ENCODE data around the gene COL4A2. TPM values are rescaled to one million over a fixed set of nuclear protein-coding genes. Genes with fewer than 3 reads are reported as not detected.

Gene COL4A2
- total and polyA plus RNA-seq, 3 experiments from 2014 or later = not detected

- peaks cover 16 to 17% of the 10 kb centered on the region in 2 donors for H3K27me3 Mint-ChIP-seq
- Histone ChIP-seq H3K36me3 (ENCODE audit: insufficient read depth, low read length) (no peaks in the 10 kb centered on the region), H3K4me1 (ENCODE audit: insufficient read depth, low read length) (no peaks in the 10 kb centered on the region), H3K9me3 (ENCODE audit: low read length) (no peaks in the 10 kb centered on the region), H3K4me3 (ENCODE audit: low read length) (no peak overlapping the region), H3K27me3 (ENCODE audit: insufficient read depth, low read length, poor library complexity, severe bottlenecking) (no peaks in the 10 kb centered on the region), H3K27ac (ENCODE audit: low read depth, low read length) (no peak overlapping the region)
- no peak overlapping the region for H3K27ac Mint-ChIP-seq
- peaks cover 0 to 2% (median 0%) of the 10 kb centered on the region in 5 donors for H3K9me3 Mint-ChIP-seq
- H3K4me1 Mint-ChIP-seq = no peaks in the 10 kb centered on the region
- POLR2A ChIA-PET = no interaction called here
- CTCF ChIA-PET = no interaction called here
- H3K36me3 Mint-ChIP-seq = no peaks in the 10 kb centered on the region
- H3K4me3 Mint-ChIP-seq = no peak overlapping the region
- DNase-seq = no peak
Measured at GRCh38 chr13:110329258-110329657, 22.2 kb downstream of the COL4A2 start.

- no peak overlapping the region for H3K27ac ChIP-seq (ENCODE audit: low read depth, low read length)
- no peaks in the 10 kb centered on the region for H3K4me1 ChIP-seq (ENCODE audit: insufficient read depth, low read length)
- no peaks in the 10 kb centered on the region for H3K9me3 ChIP-seq (ENCODE audit: low read length)
- peaks cover 0 to 5% (median 4%) of the 10 kb centered on the region in 5 donors for H3K9me3 Mint-ChIP-seq
- no peak overlapping the region for H3K4me3 Mint-ChIP-seq
- peaks cover 14 to 21% of the 10 kb centered on the region in 2 donors for H3K27me3 Mint-ChIP-seq
- ChIA-PET POLR2A (no interaction called here), CTCF (no interaction called here)
- no peaks in the 10 kb centered on the region for H3K27me3 ChIP-seq (ENCODE audit: insufficient read depth, low read length, poor library complexity, severe bottlenecking)
- H3K36me3 ChIP-seq (ENCODE audit: insufficient read depth, low read length) = no peaks in the 10 kb centered on the region
- no peaks in the 10 kb centered on the region for H3K36me3 Mint-ChIP-seq
- no peak for DNase-seq
- H3K4me1 Mint-ChIP-seq = no peaks in the 10 kb centered on the region
- peak overlapping the region in 1 of 8 donors; percentile 74 for H3K27ac Mint-ChIP-seq
- H3K4me3 ChIP-seq (ENCODE audit: low read length) = no peak overlapping the region
Measured at GRCh38 chr13:110329798-110330461, 22.8 kb downstream of the COL4A2 start.

GRCh38 chr13:110330491-110331011, 23.5 kb downstream of the COL4A2 start:
- H3K4me3 ChIP-seq (ENCODE audit: low read length) = no peak overlapping the region
- peak overlapping the region in 1 of 8 donors; percentile 74 for H3K27ac Mint-ChIP-seq
- no peaks in the 10 kb centered on the region for H3K27me3 ChIP-seq (ENCODE audit: insufficient read depth, low read length, poor library complexity, severe bottlenecking)
- no peak for DNase-seq
- ChIA-PET CTCF (no interaction called here), POLR2A (no interaction called here)
- H3K27me3 Mint-ChIP-seq = peaks cover 13 to 23% of the 10 kb centered on the region in 2 donors
- no peaks in the 10 kb centered on the region for H3K36me3 ChIP-seq (ENCODE audit: insufficient read depth, low read length)
- H3K4me3 Mint-ChIP-seq = no peak overlapping the region
- no peaks in the 10 kb centered on the region for H3K4me1 ChIP-seq (ENCODE audit: insufficient read depth, low read length)
- H3K27ac ChIP-seq (ENCODE audit: low read depth, low read length) = no peak overlapping the region
- H3K9me3 ChIP-seq (ENCODE audit: low read length) = no peaks in the 10 kb centered on the region
- H3K36me3 Mint-ChIP-seq = no peaks in the 10 kb centered on the region
- H3K4me1 Mint-ChIP-seq = no peaks in the 10 kb centered on the region
- peaks cover 0 to 5% (median 4%) of the 10 kb centered on the region in 5 donors for H3K9me3 Mint-ChIP-seq

GRCh38 chr13:110331362-110331761, 24.3 kb downstream of the COL4A2 start:
- no peak overlapping the region for H3K4me3 ChIP-seq (ENCODE audit: low read length)
- no peak overlapping the region for H3K27ac Mint-ChIP-seq
- H3K9me3 ChIP-seq (ENCODE audit: low read length) = no peaks in the 10 kb centered on the region
- H3K27me3 Mint-ChIP-seq = peaks cover 8 to 26% of the 10 kb centered on the region in 2 donors
- H3K4me3 Mint-ChIP-seq = no peak overlapping the region
- ChIA-PET CTCF (no interaction called here), POLR2A (no interaction called here)
- H3K4me1 ChIP-seq (ENCODE audit: insufficient read depth, low read length) = no peaks in the 10 kb centered on the region
- no peaks in the 10 kb centered on the region for H3K27me3 ChIP-seq (ENCODE audit: insufficient read depth, low read length, poor library complexity, severe bottlenecking)
- DNase-seq = no peak
- H3K36me3 ChIP-seq (ENCODE audit: insufficient read depth, low read length) = no peaks in the 10 kb centered on the region
- no peaks in the 10 kb centered on the region for H3K4me1 Mint-ChIP-seq
- H3K9me3 Mint-ChIP-seq = peaks cover 0 to 5% (median 4%) of the 10 kb centered on the region in 5 donors
- no peaks in the 10 kb centered on the region for H3K36me3 Mint-ChIP-seq
- no peak overlapping the region for H3K27ac ChIP-seq (ENCODE audit: low read depth, low read length)

GRCh38 chr13:110332750-110333149, 25.7 kb downstream of the COL4A2 start:
- no peak overlapping the region for H3K4me3 Mint-ChIP-seq
- no peaks in the 10 kb centered on the region for H3K36me3 Mint-ChIP-seq
- H3K27ac ChIP-seq (ENCODE audit: low read depth, low read length) = no peak overlapping the region
- H3K9me3 Mint-ChIP-seq = peaks cover 0 to 8% (median 4%) of the 10 kb centered on the region in 5 donors
- no peaks in the 10 kb centered on the region for H3K9me3 ChIP-seq (ENCODE audit: low read length)
- ChIA-PET POLR2A (no interaction called here), CTCF (no interaction called here)
- H3K27ac Mint-ChIP-seq = no peak overlapping the region
- no peaks in the 10 kb centered on the region for H3K4me1 ChIP-seq (ENCODE audit: insufficient read depth, low read length)
- no peak overlapping the region for H3K4me3 ChIP-seq (ENCODE audit: low read length)
- no peaks in the 10 kb centered on the region for H3K36me3 ChIP-seq (ENCODE audit: insufficient read depth, low read length)
- no peak for DNase-seq
- no peaks in the 10 kb centered on the region for H3K27me3 ChIP-seq (ENCODE audit: insufficient read depth, low read length, poor library complexity, severe bottlenecking)
- H3K4me1 Mint-ChIP-seq = no peaks in the 10 kb centered on the region
- peaks cover 4 to 14% of the 10 kb centered on the region in 2 donors for H3K27me3 Mint-ChIP-seq

GRCh38 chr13:110333837-110334236, 26.8 kb downstream of the COL4A2 start:
- Mint-ChIP-seq H3K4me3 (no peak overlapping the region), H3K9me3 (peaks cover 0 to 8% (median 4%) of the 10 kb centered on the region in 5 donors), H3K4me1 (no peaks in the 10 kb centered on the region), H3K36me3 (no peaks in the 10 kb centered on the region), H3K27ac (no peak overlapping the region), H3K27me3 (peaks cover 4 to 17% of the 10 kb centered on the region in 2 donors)
- H3K27me3 ChIP-seq (ENCODE audit: insufficient read depth, low read length, poor library complexity, severe bottlenecking) = no peaks in the 10 kb centered on the region
- DNase-seq = no peak
- ChIA-PET CTCF (no interaction called here), POLR2A (no interaction called here)
- no peaks in the 10 kb centered on the region for H3K36me3 ChIP-seq (ENCODE audit: insufficient read depth, low read length)
- no peak overlapping the region for H3K4me3 ChIP-seq (ENCODE audit: low read length)
- no peak overlapping the region for H3K27ac ChIP-seq (ENCODE audit: low read depth, low read length)
- no peaks in the 10 kb centered on the region for H3K4me1 ChIP-seq (ENCODE audit: insufficient read depth, low read length)
- H3K9me3 ChIP-seq (ENCODE audit: low read length) = no peaks in the 10 kb centered on the region

GRCh38 chr13:110334256-110334655, 27.2 kb downstream of the COL4A2 start:
- H3K27me3 ChIP-seq (ENCODE audit: insufficient read depth, low read length, poor library complexity, severe bottlenecking) = no peaks in the 10 kb centered on the region
- H3K4me1 ChIP-seq (ENCODE audit: insufficient read depth, low read length) = peaks cover under 1% of the 10 kb centered on the region
- ChIA-PET POLR2A (no interaction called here), CTCF (no interaction called here)
- Mint-ChIP-seq H3K4me3 (no peak overlapping the region), H3K9me3 (peaks cover 0 to 8% (median 4%) of the 10 kb centered on the region in 5 donors), H3K27ac (no peak overlapping the region), H3K4me1 (no peaks in the 10 kb centered on the region), H3K27me3 (peaks cover 4 to 22% of the 10 kb centered on the region in 2 donors), H3K36me3 (no peaks in the 10 kb centered on the region)
- H3K9me3 ChIP-seq (ENCODE audit: low read length) = no peaks in the 10 kb centered on the region
- no peak overlapping the region for H3K4me3 ChIP-seq (ENCODE audit: low read length)
- no peaks in the 10 kb centered on the region for H3K36me3 ChIP-seq (ENCODE audit: insufficient read depth, low read length)
- no peak for DNase-seq
- H3K27ac ChIP-seq (ENCODE audit: low read depth, low read length) = no peak overlapping the region

GRCh38 chr13:110334841-110335490, 27.9 kb downstream of the COL4A2 start:
- no peak overlapping the region for H3K27ac ChIP-seq (ENCODE audit: low read depth, low read length)
- H3K27me3 Mint-ChIP-seq = peaks cover 4 to 27% of the 10 kb centered on the region in 2 donors
- peaks cover 7% of the 10 kb centered on the region for H3K4me1 ChIP-seq (ENCODE audit: insufficient read depth, low read length)
- DNase-seq = no peak
- H3K27me3 ChIP-seq (ENCODE audit: insufficient read depth, low read length, poor library complexity, severe bottlenecking) = no peaks in the 10 kb centered on the region
- H3K4me3 ChIP-seq (ENCODE audit: low read length) = no peak overlapping the region
- ChIA-PET POLR2A (no interaction called here), CTCF (no interaction called here)
- no peak overlapping the region for H3K27ac Mint-ChIP-seq
- H3K4me1 Mint-ChIP-seq = peaks cover 0 to under 1% (median 0%) of the 10 kb centered on the region in 3 donors
- no peak overlapping the region for H3K4me3 Mint-ChIP-seq
- no peaks in the 10 kb centered on the region for H3K9me3 ChIP-seq (ENCODE audit: low read length)
- H3K36me3 Mint-ChIP-seq = no peaks in the 10 kb centered on the region
- peaks cover 0 to 8% (median 3%) of the 10 kb centered on the region in 5 donors for H3K9me3 Mint-ChIP-seq
- H3K36me3 ChIP-seq (ENCODE audit: insufficient read depth, low read length) = no peaks in the 10 kb centered on the region
